Effector memory CD4-positive, alpha-beta T cell (primary cell): Measurements from ENCODE around the gene TUBGCP2.
A peak's percentile ranks its signal among the peaks of the same experiment; 100 is the strongest.

Experiments
- DNase-seq, 3 donors: peaks; one replicate each; pipeline ENCODE4 v3.0.0-alpha.2; 2020
- H3K27ac ChIP-seq: 2 replicates; pipeline ENCODE4 v1.7.0; 2013; ENCODE audit warnings: mild to moderate bottlenecking, low read length, moderate library complexity; ENCODE audit not compliant: insufficient read depth, poor library complexity, severe bottlenecking
- H3K27me3 ChIP-seq: replicated peaks from 2 replicates; pipeline ENCODE4 v1.7.0; 2013; ENCODE audit warnings: mild to moderate bottlenecking, low read length; ENCODE audit not compliant: insufficient read depth, control insufficient read depth, poor library complexity, severe bottlenecking
- H3K36me3 ChIP-seq: 2 replicates; pipeline ENCODE4 v1.7.0; 2013; ENCODE audit warnings: mild to moderate bottlenecking, low read length, moderate library complexity; ENCODE audit not compliant: control insufficient read depth, insufficient read depth
- H3K4me1 ChIP-seq: 2 replicates; pipeline ENCODE4 v1.7.0; 2013; ENCODE audit warnings: low read length, mild to moderate bottlenecking; ENCODE audit not compliant: control insufficient read depth, insufficient read depth, poor library complexity, severe bottlenecking
- H3K4me3 ChIP-seq: 2 replicates; pipeline ENCODE4 v1.7.0; 2013; ENCODE audit warnings: low read length, low read depth, mild to moderate bottlenecking; ENCODE audit not compliant: insufficient read depth, poor library complexity, severe bottlenecking
- H3K9me3 ChIP-seq: 2 replicates; pipeline ENCODE4 v1.7.0; 2013; ENCODE audit warnings: mild to moderate bottlenecking, low read length, moderate library complexity; ENCODE audit not compliant: control insufficient read depth
- total RNA-seq, 3 donors: gene quantifications; one replicate each; lab custom pipeline; 2026; lab: John Stamatoyannopoulos, UW

TUBGCP2 gene, protein sequence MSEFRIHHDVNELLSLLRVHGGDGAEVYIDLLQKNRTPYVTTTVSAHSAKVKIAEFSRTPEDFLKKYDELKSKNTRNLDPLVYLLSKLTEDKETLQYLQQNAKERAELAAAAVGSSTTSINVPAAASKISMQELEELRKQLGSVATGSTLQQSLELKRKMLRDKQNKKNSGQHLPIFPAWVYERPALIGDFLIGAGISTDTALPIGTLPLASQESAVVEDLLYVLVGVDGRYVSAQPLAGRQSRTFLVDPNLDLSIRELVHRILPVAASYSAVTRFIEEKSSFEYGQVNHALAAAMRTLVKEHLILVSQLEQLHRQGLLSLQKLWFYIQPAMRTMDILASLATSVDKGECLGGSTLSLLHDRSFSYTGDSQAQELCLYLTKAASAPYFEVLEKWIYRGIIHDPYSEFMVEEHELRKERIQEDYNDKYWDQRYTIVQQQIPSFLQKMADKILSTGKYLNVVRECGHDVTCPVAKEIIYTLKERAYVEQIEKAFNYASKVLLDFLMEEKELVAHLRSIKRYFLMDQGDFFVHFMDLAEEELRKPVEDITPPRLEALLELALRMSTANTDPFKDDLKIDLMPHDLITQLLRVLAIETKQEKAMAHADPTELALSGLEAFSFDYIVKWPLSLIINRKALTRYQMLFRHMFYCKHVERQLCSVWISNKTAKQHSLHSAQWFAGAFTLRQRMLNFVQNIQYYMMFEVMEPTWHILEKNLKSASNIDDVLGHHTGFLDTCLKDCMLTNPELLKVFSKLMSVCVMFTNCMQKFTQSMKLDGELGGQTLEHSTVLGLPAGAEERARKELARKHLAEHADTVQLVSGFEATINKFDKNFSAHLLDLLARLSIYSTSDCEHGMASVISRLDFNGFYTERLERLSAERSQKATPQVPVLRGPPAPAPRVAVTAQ
- total RNA-seq, result 95.3 to 118 (median 115) reads per million in 3 donors

DNA sequence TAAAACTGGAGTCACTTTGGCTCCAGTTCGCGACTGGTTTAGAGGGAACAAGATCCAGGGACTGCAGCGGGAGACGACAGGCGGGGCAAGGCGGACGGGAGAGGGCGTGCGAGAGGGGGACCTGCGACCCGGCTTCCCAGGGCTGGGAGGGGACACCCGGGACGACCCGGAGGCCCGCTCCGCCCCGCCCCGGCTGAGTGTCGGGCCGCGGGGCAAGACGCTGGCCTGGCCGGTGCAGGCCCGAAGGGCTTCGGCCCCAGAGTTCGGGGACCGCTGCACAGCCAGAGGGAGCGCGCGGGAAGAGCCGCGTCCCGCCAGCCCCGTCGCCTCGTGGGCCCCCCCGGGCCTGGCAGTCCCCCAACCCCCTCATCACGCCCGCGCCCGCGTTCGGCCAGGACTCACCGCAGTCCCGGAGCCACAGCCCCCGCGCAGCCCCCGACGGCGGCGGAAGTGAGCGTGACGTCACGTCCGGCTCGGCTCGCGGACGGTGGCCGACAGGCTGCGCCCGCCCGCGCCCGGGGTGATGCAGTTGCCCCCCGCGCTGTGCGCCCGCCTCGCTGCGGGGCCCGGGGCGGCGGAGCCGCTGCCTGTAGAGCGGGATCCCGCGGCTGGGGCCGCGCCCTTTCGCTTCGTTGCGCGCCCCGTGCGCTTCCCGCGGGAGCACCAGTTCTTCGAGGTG lies at the start of gene TUBGCP2, which contains the start of gene ZNF511:
TUBGCP2 (minus strand) TSS at position 452 of the 679 bp plus-strand sequence. CDS start 5,931 bp downstream, outside the sequence.
ZNF511 (plus strand) TSS at position 494 of the 679 bp plus-strand sequence; CDS start at position 524, 30 bp downstream.
- H3K4me3 ChIP-seq, result peak within 1 kb of the TSS; percentile 86
- H3K36me3 ChIP-seq, result peaks cover 33% of the 10 kb centered on the region
- no peaks in the 10 kb centered on the region for H3K9me3 ChIP-seq
- H3K27ac ChIP-seq, result peak within 1 kb of the TSS; percentile 98
- H3K27me3 ChIP-seq, result no peaks in the 10 kb centered on the region
- DNase-seq, result peak; percentile 81 to 86 (median 86)
- peaks cover 16% of the 10 kb centered on the region for H3K4me1 ChIP-seq

DNA sequence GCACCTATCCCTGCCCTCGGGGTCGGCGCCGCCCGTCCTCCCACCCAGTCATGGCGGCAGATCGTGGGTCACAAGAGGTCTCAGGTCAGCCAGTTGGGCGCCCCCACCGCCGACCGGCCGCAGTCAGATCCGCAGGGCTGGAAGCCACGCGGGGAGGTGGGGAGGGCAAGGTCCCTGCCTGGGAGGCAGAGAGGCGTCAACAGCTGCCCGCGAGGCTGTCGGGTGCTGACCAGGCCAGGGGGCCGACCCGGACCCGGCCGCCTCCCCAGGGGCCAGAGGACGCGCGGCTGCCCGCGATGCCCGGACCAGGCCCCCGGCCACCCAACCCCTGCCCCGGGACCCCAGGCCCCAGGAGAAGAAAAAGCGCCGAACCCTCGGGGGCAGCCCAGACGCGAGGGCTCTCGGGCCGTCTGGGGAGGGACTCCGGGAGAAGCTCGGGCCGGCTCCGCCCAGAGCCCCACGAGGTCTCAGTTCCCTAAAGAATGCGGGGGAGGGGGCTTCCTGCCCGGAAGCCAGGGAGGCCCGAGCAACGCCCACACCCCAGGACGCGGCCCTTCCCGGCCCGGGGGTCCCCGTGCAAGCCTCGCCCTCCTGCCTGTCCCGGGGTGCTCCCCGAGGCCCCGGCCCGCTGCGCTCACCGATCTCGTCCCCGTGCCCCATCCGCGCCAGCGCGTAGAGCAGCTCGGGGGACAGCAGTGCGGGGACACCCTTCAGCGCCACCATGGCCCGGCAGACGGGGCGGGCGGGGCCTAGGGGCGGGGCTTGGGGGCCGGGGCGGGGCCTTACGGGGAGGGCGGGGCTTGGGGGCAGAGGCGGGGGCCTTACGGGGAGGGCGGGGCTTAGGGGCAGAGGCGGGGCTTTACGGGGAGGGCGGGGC lies 48.9 kb upstream of the TUBGCP2 start, which contains the start of gene FUOM:
FUOM (minus strand) TSS at position 735 of the 877 bp plus-strand sequence; CDS start at position 723, 12 bp downstream.
- peak; percentile 62 to 66 (median 62) for DNase-seq
- Histone ChIP-seq H3K4me1 (peaks cover 9% of the 10 kb centered on the region), H3K27ac (peak within 1 kb of the TSS; percentile 57), H3K9me3 (no peaks in the 10 kb centered on the region), H3K27me3 (no peaks in the 10 kb centered on the region), H3K4me3 (peak within 1 kb of the TSS; percentile 85), H3K36me3 (no peaks in the 10 kb centered on the region)

DNA sequence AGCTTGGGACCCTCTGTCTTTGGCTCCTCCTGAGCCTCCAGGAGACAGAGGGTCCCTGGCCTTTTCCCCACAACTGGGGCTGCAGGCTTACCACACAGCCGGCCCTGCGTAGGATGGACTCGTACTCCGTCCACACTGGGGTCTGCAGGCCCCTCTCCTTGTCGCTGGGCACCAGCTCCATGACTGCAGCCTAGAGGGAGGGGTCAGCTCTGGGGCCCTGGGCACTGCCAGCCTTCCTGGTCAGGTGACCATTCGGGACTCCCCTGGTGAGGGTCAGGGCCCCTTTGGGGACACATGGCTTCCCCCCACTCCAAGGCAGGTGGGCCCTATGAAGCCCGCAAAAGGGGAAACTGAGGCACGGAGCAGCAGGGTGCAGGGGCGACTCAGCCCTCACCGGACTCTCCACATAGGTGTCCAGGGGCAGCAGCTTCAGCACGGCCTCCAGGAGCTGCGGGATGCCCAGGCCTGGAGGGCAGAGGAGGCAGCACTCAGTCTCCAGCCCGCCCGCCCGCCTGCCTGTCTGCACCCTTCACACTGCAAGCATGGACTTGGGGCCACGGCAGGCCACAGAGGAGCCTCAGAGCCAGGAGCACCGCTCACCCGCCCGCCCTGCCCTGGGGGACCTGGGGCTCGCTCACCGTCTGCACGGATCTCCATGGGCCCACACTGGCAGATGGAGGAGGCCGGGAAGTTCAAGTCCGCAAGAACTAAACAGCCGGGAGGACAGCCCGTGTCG lies 48.0 kb upstream of the TUBGCP2 start:
- Histone ChIP-seq H3K27me3 (no peaks in the 10 kb centered on the region), H3K9me3 (no peaks in the 10 kb centered on the region), H3K27ac (no peak overlapping the region), H3K4me3 (peak overlapping the region; percentile 85), H3K4me1 (peaks cover 9% of the 10 kb centered on the region), H3K36me3 (no peaks in the 10 kb centered on the region)
- no peak for DNase-seq

DNA sequence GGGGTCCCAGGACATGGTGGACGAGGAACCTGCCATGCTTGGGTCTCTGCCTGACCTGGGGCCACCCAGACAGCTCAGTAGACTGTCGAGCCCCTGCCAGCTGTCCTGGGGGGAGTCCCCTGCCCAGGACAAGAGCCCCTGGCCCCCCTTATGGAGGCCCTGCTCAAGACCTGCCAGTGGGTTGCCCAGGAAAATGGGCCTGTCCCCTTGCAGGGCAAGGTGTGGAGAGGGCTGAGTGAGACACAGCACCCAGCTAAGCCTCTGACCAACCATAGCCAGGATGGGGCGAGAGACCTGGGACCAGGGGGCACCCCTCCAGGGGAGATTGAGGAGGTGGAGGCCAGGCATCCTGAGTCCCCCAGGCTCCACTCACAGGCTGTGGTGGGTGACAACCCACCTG lies 47.3 kb upstream of the TUBGCP2 start:
- peaks cover 9% of the 10 kb centered on the region for H3K4me1 ChIP-seq
- no peak for DNase-seq
- no peak overlapping the region for H3K4me3 ChIP-seq
- H3K27me3 ChIP-seq, result no peaks in the 10 kb centered on the region
- no peaks in the 10 kb centered on the region for H3K9me3 ChIP-seq
- no peaks in the 10 kb centered on the region for H3K36me3 ChIP-seq
- H3K27ac ChIP-seq, result no peak overlapping the region

DNA sequence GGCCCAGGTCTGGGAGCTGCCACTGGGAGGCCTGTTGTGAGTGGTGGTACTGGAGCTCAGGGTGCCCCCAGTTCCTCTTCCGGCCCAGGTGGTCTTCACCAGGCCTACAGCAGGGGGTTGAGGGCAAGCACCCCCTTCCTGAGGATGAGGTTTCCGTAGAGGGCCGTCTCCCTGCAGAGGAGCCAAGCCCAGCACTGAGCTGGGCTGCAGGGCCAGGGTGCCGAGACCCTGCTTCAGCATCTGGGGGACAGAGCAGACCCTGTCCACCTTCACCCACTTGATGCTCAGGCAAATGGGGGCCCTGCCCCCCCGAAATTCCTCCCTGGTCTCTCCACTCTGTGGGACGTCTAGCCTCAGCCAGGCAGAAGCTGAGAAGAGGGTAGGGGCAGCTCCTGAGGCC lies 46.6 kb upstream of the TUBGCP2 start:
- H3K9me3 ChIP-seq, result no peaks in the 10 kb centered on the region
- DNase-seq, result no peak
- H3K4me1 ChIP-seq, result peaks cover 9% of the 10 kb centered on the region
- no peaks in the 10 kb centered on the region for H3K27me3 ChIP-seq
- no peaks in the 10 kb centered on the region for H3K36me3 ChIP-seq
- H3K27ac ChIP-seq, result no peak overlapping the region
- no peak overlapping the region for H3K4me3 ChIP-seq

DNA sequence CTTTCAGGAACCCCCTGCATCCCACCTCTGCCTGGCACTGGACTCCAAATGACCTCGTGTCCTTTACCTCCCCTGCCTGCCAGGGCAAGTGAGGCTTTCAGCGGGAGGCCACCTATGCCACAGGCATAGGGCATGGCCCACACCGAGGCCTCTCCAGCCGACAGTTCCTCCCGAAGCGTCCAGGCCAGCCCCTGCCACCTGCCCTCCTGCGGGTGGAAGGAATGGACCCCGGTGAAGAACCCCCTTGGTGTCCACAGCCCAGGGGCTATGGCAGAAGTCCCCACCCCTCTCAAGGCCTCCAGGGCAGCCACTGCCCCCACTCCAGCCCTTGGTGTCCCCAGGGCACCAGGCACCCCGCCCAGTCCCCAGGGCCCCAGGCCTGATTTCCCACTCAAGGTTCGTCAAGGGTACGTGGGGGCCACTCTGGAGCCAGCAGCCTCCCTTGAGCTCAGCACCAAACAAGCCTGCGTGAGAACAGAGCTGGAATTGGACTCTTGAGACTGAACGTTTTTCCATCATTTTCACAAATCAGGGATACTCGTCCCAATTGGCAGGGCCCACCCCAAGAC lies 46.1 kb upstream of the TUBGCP2 start:
- H3K36me3 ChIP-seq, result no peaks in the 10 kb centered on the region
- H3K27me3 ChIP-seq, result no peaks in the 10 kb centered on the region
- H3K9me3 ChIP-seq, result no peaks in the 10 kb centered on the region
- no peak for DNase-seq
- H3K4me3 ChIP-seq, result no peak overlapping the region
- H3K4me1 ChIP-seq, result peaks cover 9% of the 10 kb centered on the region
- H3K27ac ChIP-seq, result no peak overlapping the region

DNA sequence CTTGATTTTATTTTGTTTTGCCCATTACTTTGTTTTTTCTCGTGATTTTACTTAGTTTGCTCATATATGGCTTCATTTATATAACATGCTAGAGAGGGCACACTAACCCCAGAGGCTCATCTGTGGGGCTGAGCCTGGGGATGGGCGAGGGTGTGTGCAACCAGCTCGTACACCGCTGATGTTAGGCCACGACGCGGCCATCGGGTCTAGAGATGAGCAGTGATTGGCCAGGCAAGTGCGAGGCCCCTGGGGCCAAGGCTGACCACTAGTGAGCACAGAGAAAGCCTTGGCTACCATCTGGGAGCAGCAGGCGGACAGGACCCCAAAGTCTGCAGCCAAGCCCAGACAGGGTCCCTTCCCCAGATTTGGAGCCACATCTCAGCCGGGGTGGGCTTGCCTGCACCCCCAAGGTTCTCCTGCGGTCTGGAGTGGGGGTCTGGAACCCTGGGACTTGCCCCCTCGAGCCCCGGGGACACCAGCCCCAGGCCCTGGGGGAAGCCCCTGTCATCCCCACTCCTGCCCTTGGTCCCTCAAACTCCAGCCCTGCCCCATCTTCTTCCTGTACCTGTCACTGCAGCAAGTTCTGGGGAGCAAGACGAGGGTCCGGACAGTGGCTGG lies 45.4 kb upstream of the TUBGCP2 start:
- Histone ChIP-seq H3K4me1 (peaks cover 9% of the 10 kb centered on the region), H3K36me3 (no peaks in the 10 kb centered on the region), H3K27me3 (no peaks in the 10 kb centered on the region), H3K27ac (no peak overlapping the region), H3K9me3 (no peaks in the 10 kb centered on the region), H3K4me3 (no peak overlapping the region)
- DNase-seq, result no peak

DNA sequence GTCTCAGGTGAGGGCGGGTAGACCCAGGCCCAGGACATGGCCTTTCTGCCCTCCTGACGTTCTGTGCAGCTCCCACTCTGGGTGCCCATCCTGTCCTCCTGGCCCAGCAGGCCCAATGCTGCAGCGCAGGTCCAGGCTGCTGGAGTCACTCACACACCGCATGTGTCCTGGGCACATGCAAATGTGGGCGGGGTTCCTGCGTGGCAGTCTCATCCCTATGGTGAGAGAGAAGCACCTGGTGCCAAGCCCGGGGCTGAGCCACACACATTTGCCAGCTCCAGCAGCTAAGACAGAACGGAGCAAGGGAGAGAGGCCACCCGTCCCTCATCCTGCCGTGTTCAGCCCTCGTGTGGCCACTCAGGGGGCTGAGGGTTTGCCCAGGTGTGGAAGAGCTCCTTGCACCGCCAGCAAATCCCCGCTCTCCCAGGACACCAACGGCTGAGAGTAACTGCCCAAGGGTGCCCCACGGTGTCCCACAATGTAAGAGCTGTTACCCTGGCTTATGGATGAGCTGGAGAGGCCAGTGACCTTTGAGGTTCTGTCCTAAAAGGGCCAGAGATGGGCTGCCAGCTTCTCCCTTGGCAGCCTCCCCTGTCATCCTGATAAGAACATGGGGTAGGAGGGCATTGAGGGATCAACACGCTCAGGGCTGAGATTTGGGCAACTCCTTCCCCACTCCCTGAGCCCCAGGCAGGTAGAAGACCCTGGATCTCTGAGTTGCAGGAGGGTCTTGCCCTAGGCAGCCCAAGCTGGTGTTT lies 44.7 kb upstream of the TUBGCP2 start:
- no peak overlapping the region for H3K27ac ChIP-seq
- H3K27me3 ChIP-seq, result peaks cover under 1% of the 10 kb centered on the region
- no peak overlapping the region for H3K4me3 ChIP-seq
- H3K4me1 ChIP-seq, result peaks cover 9% of the 10 kb centered on the region
- no peak for DNase-seq
- no peaks in the 10 kb centered on the region for H3K36me3 ChIP-seq
- no peaks in the 10 kb centered on the region for H3K9me3 ChIP-seq
